Endothelial cell of umbilical vein (primary cell): ENCODE results near the gene PLXNA4. TPM values are rescaled to one million over a fixed set of nuclear protein-coding genes. Genes with fewer than 3 reads are reported as not detected.

Experiments
- BruUV-seq: library from RNA; stranded (reverse); fragments of 400-500 nt; replicated peaks from 2 replicates; lab custom pipeline; 2021; lab: Mats Ljungman, UMichigan
- CTCF ChIA-PET: fragments of 300-600, 350-600 bp; sonication (Branson Sonifier 250); formaldehyde crosslinking; loops from one replicate; lab custom pipeline; 2021; ENCODE audit warnings: antibody characterized with exemption, inconsistent platforms; lab: Charles Lee
- POLR2A ChIA-PET: fragments of 300-600, 350-600 bp; sonication (Branson Sonifier 250); formaldehyde crosslinking; loops from one replicate; lab custom pipeline; 2021; ENCODE audit warnings: antibody characterized with exemption, inconsistent platforms; lab: Charles Lee
- DNase-seq: peaks from one replicate; pipeline ENCODE4 v3.0.0-alpha.2; 2011; ENCODE audit warnings: low read depth, low spot score
- FAIRE-seq: peaks from 2 replicates; lab custom pipeline; 2011; peaks lifted over from hg19 to GRCh38; lab: Jason Lieb, UNC
- H2AFZ ChIP-seq: 2 replicates; pipeline ENCODE4 v1.6.0; 2012; ENCODE audit warnings: low read depth, low read length, control low read depth, inconsistent platforms
- H3K27ac ChIP-seq: 2 replicates; pipeline ENCODE4 v1.5.1; 2011; ENCODE audit warnings: low read depth, mild to moderate bottlenecking, control low read depth, low read length, moderate library complexity; ENCODE audit not compliant: insufficient read depth
- H3K27me3 ChIP-seq, 2 experiments: 2 replicates each; pipeline versions ENCODE4 v1.6.0 to v1.6.1; 2011; ENCODE audit warnings: low read length in 2 of 2, mixed read lengths in 1 of 2; ENCODE audit not compliant: control insufficient read depth in 2 of 2, insufficient read depth in 2 of 2
- H3K36me3 ChIP-seq, 2 experiments: 2 replicates in 1 of 2; 3 replicates in 1 of 2; pipeline ENCODE4 v1.5.1; 2011; ENCODE audit warnings: low read length in 2 of 2, mild to moderate bottlenecking in 1 of 2, moderate library complexity in 1 of 2; ENCODE audit not compliant: control insufficient read depth in 2 of 2, insufficient read depth in 2 of 2; ENCODE audit errors: extremely low read depth in 1 of 2
- H3K4me1 ChIP-seq: 3 replicates; pipeline ENCODE4 v1.5.1; 2011; ENCODE audit warnings: mild to moderate bottlenecking, low read length; ENCODE audit not compliant: control insufficient read depth, insufficient read depth; ENCODE audit errors: extremely low read depth
- H3K4me2 ChIP-seq: 2 replicates; pipeline ENCODE4 v1.6.1; 2011; ENCODE audit warnings: low read length, control low read depth, mixed read lengths; ENCODE audit not compliant: insufficient read depth
- H3K4me3 ChIP-seq, 3 experiments: fragments of 200-600 bp in 1 of 3; sonication (generic), shearing (Covaris generic) in 1 of 3; replicated peaks in 1 of 3; 2 replicates each; pipeline ENCODE4 v1.5.1; 2011 to 2016; ENCODE audit warnings: control low read depth in 3 of 3, low read length in 3 of 3, mild to moderate bottlenecking in 2 of 3, inconsistent platforms in 1 of 3, low read depth in 1 of 3, moderate library complexity in 1 of 3; ENCODE audit not compliant: insufficient read depth in 1 of 3
- H3K79me2 ChIP-seq: 2 replicates; pipeline ENCODE4 v1.6.0; 2012; ENCODE audit warnings: low read length, inconsistent platforms; ENCODE audit not compliant: control insufficient read depth, insufficient read depth
- H3K9ac ChIP-seq: replicated peaks from 2 replicates; pipeline ENCODE3; 2011; ENCODE audit warnings: low read length, control low read depth; ENCODE audit not compliant: insufficient read depth; ENCODE audit errors: extremely low read depth
- H3K9me1 ChIP-seq: replicated peaks from 3 replicates; pipeline ENCODE4 v1.6.0; 2011; ENCODE audit warnings: mild to moderate bottlenecking, low read length; ENCODE audit not compliant: control insufficient read depth, insufficient read depth; ENCODE audit errors: extremely low read depth
- H3K9me3 ChIP-seq: replicated peaks from 2 replicates; pipeline ENCODE4 v1.5.1; 2012; ENCODE audit warnings: low read length, inconsistent platforms; ENCODE audit not compliant: control insufficient read depth, insufficient read depth
- H4K20me1 ChIP-seq: replicated peaks from 2 replicates; pipeline ENCODE3; 2011; ENCODE audit warnings: mild to moderate bottlenecking, low read length; ENCODE audit not compliant: control insufficient read depth, insufficient read depth; ENCODE audit errors: extremely low read depth
- EZH2 ChIP-seq: IDR thresholded peaks from 2 replicates; pipeline ENCODE4 v1.6.1; 2012; ENCODE audit warnings: borderline replicate concordance, low read depth, mild to moderate bottlenecking, moderate library complexity, low read length, inconsistent platforms; ENCODE audit not compliant: severe bottlenecking
- FOS ChIP-seq: IDR thresholded peaks from 2 replicates; pipeline ENCODE4 v1.6.1; 2011; ENCODE audit warnings: mild to moderate bottlenecking, low read length, moderate library complexity, borderline replicate concordance; ENCODE audit not compliant: insufficient read depth
- GATA2 ChIP-seq: IDR thresholded peaks from 2 replicates; pipeline ENCODE4 v1.7.0; 2011; ENCODE audit warnings: low read depth, mild to moderate bottlenecking, moderate library complexity, mixed read lengths, low read length; ENCODE audit not compliant: insufficient read length, insufficient read depth
- JUN ChIP-seq: IDR thresholded peaks from 2 replicates; pipeline ENCODE4 v1.6.1; 2011; ENCODE audit warnings: borderline replicate concordance, low read depth; ENCODE audit not compliant: insufficient read length, insufficient read depth
- MYC ChIP-seq: IDR thresholded peaks from one replicate; pipeline ENCODE4 v1.6.1; 2011; ENCODE audit warnings: mild to moderate bottlenecking, low read depth, low read length
- POLR2A ChIP-seq: IDR thresholded peaks from 2 replicates; pipeline ENCODE4 v1.6.1; 2012; ENCODE audit warnings: low read depth, mild to moderate bottlenecking, control low read depth, low read length
- POLR2AphosphoS5 ChIP-seq: IDR thresholded peaks from 2 replicates; pipeline ENCODE4 v1.6.1; 2012; ENCODE audit warnings: low read depth, mild to moderate bottlenecking, control low read depth, low read length, moderate library complexity; ENCODE audit not compliant: insufficient read depth
- dilution Hi-C: fragments of 300-500 bp; cut with MboI; formaldehyde crosslinking; loops from one replicate; pipeline ENCODE4 v1.15.0; 2019; ENCODE audit warnings: low sequenced_read_pairs; ENCODE audit not compliant: extremely low pct_ligation_motif_present
- intact Hi-C: fragments of 100-400 bp; cut with micrococcal nuclease; formaldehyde crosslinking; loops from one replicate; pipeline ENCODE4 v1.10.0; 2022
- polyA plus RNA-seq, 4 experiments: library from polyadenylated mRNA; depleted of rRNA in 3 of 4; stranded (reverse) in 3 of 4; unstranded in 1 of 4; fragments of >200 nt; gene quantifications; 2 replicates each; pipeline versions ENCODE4 v1.2.1 to v1.2.3, GENCODE V29; 2011 to 2012; ENCODE audit warnings: missing spikeins in 1 of 4
- total RNA-seq: library from RNA; stranded (reverse); gene quantifications from 2 replicates; pipeline ENCODE4 v1.2.3, GENCODE V29; 2021
- TF ChIP-seq, protein P1 (sequence below), 2 donors: IDR thresholded peaks; 1 replicate in 1 of 2; 2 replicates in 1 of 2; pipeline ENCODE4 v1.5.1; 2011; ENCODE audit warnings: low read length in 2 of 2, mild to moderate bottlenecking in 2 of 2, moderate library complexity in 2 of 2, control low read depth in 1 of 2, inconsistent platforms in 1 of 2, low read depth in 1 of 2; ENCODE audit not compliant: insufficient read depth in 1 of 2; ENCODE audit errors: extremely low read depth in 1 of 2
- TF ChIP-seq, protein P2 (sequence below): IDR thresholded peaks from 2 replicates; pipeline ENCODE4 v1.6.1; 2011; ENCODE audit not compliant: insufficient read depth, insufficient read length

The PLXNA4 gene
- total and polyA plus RNA-seq, 2 donors (not counting 3 experiments of a cell fraction or from before 2014, with no cell fraction given), result 12.1 to 20.4 TPM

GRCh38 chr7:132349075-132349474, 227.2 kb downstream of the PLXNA4 start:
- Histone ChIP-seq H4K20me1 (no peaks in the 10 kb centered on the region), H2AFZ (no peak overlapping the region), H3K4me1 (no peaks in the 10 kb centered on the region), H3K4me3 (no peak overlapping the region), H3K4me2 (no peak overlapping the region), H3K9me3 (no peaks in the 10 kb centered on the region), H3K27ac (no peak overlapping the region), H3K9ac (no peak overlapping the region), H3K79me2 (no peaks in the 10 kb centered on the region), H3K36me3 (no peaks in the 10 kb centered on the region), H3K9me1 (no peaks in the 10 kb centered on the region), H3K27me3 (no peaks in the 10 kb centered on the region)
- DNase-seq, result no peak
- intact Hi-C loops (no loop called here), dilution Hi-C loops (no loop called here)
- CTCF ChIA-PET, result no interaction called here
- POLR2A ChIA-PET, result no interaction called here
- BruUV-seq, result no TSS peak
- TF ChIP-seq FOS (no peak), POLR2AphosphoS5 (no peak), MYC (no peak), EZH2 (no peak), GATA2 (no peak), JUN (no peak), POLR2A (no peak)
- TF ChIP-seq, protein P1, sequence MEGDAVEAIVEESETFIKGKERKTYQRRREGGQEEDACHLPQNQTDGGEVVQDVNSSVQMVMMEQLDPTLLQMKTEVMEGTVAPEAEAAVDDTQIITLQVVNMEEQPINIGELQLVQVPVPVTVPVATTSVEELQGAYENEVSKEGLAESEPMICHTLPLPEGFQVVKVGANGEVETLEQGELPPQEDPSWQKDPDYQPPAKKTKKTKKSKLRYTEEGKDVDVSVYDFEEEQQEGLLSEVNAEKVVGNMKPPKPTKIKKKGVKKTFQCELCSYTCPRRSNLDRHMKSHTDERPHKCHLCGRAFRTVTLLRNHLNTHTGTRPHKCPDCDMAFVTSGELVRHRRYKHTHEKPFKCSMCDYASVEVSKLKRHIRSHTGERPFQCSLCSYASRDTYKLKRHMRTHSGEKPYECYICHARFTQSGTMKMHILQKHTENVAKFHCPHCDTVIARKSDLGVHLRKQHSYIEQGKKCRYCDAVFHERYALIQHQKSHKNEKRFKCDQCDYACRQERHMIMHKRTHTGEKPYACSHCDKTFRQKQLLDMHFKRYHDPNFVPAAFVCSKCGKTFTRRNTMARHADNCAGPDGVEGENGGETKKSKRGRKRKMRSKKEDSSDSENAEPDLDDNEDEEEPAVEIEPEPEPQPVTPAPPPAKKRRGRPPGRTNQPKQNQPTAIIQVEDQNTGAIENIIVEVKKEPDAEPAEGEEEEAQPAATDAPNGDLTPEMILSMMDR (IDR thresholded peaks at IDR 0.05; ENCODE audit: extremely low read depth in 1 of 2, insufficient read depth in 1 of 2, low read depth in 1 of 2, low read length in 2 of 2), result no peak
- TF ChIP-seq, protein P2, sequence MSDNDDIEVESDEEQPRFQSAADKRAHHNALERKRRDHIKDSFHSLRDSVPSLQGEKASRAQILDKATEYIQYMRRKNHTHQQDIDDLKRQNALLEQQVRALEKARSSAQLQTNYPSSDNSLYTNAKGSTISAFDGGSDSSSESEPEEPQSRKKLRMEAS, result no peak
- FAIRE-seq, result no peak
